PFSK-1 (cell line): ENCODE results near the gene ITPRIP.

ENCODE experiments used
- FOXP2 ChIP-seq: optimal IDR thresholded peaks from 2 replicates; pipeline ENCODE3; 2011; ENCODE audit warnings: borderline replicate concordance, control low read depth, inconsistent platforms; ENCODE audit not compliant: insufficient read depth; ENCODE audit errors: extremely low read length, extremely low read depth
- POLR2AphosphoS5 ChIP-seq: IDR thresholded peaks from 2 replicates; pipeline ENCODE4 v1.6.1; 2012; ENCODE audit warnings: low read depth, mild to moderate bottlenecking, control low read depth, low read length, moderate library complexity
- SIN3A ChIP-seq: IDR thresholded peaks from 2 replicates; pipeline ENCODE4 v1.6.1; 2012; ENCODE audit warnings: mild to moderate bottlenecking, low read length, moderate library complexity, borderline replicate concordance; ENCODE audit not compliant: insufficient read depth
- TAF1 ChIP-seq: IDR thresholded peaks from 2 replicates; pipeline ENCODE4 v1.6.1; 2012; ENCODE audit warnings: low read length, control low read depth, borderline replicate concordance; ENCODE audit not compliant: insufficient read depth
- TF ChIP-seq, protein P1 (sequence below), 2 experiments: IDR thresholded peaks; 2 replicates each; pipeline versions ENCODE4 v1.6.1 to v1.8.0; 2011 to 2012; ENCODE audit warnings: low read depth in 2 of 2, low read length in 2 of 2, control low read depth in 1 of 2, inconsistent platforms in 1 of 2, mild to moderate bottlenecking in 1 of 2, moderate library complexity in 1 of 2; ENCODE audit not compliant: insufficient read depth in 1 of 2

ITPRIP gene

DNA sequence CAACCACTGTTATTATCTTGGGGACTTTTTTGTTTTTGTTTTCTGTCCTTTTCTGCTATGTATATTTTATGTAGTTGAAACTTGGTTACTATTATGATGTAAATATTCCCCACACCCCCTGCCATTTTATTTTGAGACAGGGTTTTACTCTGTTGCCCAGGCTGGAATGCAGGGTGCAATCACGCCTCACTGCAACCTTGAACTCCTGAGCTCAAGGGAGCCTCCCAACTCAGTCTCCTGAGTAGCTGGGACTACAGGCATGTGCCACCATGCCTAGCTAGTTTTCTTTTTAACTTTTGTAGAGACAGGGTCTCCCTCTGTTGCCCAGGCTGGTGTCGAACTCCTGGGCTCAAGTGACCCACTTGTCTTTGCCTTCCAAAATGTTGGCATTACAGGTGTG is 51.3 kb downstream of the ITPRIP start:
- TF ChIP-seq SIN3A = no peak
- no peak for TF ChIP-seq TAF1
- no peak for TF ChIP-seq POLR2AphosphoS5
- TF ChIP-seq, protein P1, sequence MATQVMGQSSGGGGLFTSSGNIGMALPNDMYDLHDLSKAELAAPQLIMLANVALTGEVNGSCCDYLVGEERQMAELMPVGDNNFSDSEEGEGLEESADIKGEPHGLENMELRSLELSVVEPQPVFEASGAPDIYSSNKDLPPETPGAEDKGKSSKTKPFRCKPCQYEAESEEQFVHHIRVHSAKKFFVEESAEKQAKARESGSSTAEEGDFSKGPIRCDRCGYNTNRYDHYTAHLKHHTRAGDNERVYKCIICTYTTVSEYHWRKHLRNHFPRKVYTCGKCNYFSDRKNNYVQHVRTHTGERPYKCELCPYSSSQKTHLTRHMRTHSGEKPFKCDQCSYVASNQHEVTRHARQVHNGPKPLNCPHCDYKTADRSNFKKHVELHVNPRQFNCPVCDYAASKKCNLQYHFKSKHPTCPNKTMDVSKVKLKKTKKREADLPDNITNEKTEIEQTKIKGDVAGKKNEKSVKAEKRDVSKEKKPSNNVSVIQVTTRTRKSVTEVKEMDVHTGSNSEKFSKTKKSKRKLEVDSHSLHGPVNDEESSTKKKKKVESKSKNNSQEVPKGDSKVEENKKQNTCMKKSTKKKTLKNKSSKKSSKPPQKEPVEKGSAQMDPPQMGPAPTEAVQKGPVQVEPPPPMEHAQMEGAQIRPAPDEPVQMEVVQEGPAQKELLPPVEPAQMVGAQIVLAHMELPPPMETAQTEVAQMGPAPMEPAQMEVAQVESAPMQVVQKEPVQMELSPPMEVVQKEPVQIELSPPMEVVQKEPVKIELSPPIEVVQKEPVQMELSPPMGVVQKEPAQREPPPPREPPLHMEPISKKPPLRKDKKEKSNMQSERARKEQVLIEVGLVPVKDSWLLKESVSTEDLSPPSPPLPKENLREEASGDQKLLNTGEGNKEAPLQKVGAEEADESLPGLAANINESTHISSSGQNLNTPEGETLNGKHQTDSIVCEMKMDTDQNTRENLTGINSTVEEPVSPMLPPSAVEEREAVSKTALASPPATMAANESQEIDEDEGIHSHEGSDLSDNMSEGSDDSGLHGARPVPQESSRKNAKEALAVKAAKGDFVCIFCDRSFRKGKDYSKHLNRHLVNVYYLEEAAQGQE (IDR thresholded peaks at IDR 0.05; ENCODE audit: insufficient read depth in 1 of 2, low read depth in 2 of 2, low read length in 2 of 2) = no peak
- TF ChIP-seq FOXP2 = no peak

DNA sequence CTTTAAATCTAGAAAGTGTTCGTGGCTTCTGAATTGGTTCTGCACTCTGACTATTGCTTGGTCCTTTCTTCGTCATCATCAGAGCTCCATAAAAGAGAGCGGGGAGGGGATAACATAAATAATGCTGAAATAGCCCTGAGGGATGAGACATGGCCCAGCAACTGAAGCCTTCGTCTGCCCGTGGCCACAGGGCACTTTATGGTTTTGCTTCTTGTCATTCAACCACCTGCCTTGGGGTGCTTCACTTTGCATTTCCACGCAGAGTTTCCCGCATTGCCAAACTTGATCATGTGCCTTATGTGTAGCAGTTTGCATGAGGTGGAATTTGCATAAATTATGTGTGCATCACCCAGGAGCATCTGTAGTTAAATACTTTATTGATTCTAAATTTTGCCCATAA is 53.4 kb downstream of the ITPRIP start:
- TF ChIP-seq, protein P1 (IDR thresholded peaks at IDR 0.05; ENCODE audit: insufficient read depth in 1 of 2, low read depth in 2 of 2, low read length in 2 of 2) = no peak
- TF ChIP-seq FOXP2 (no peak), SIN3A (no peak), POLR2AphosphoS5 (no peak), TAF1 (no peak)

DNA sequence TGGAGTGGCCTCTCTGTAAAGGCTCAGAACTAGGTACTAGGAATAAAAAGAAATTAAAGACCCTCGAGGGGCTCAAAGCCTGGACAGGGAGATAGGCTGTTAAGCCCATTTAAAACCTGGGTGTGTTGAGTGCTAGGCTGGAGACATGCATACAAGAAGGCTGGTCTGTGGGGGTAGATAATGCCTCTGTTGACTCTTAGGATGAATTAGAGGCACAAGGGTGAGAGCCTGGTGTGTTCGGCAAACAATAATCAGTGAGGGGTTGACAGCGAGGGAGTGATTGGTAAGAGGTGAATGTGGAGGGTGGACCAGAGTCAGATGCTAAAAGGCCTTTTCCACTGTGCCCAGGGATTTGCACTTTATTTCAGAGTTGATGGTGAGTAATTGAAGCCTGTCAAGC is 56.6 kb downstream of the ITPRIP start:
- TF ChIP-seq SIN3A (no peak), TAF1 (no peak), POLR2AphosphoS5 (no peak), FOXP2 (no peak)
- TF ChIP-seq, protein P1 (IDR thresholded peaks at IDR 0.05; ENCODE audit: insufficient read depth in 1 of 2, low read depth in 2 of 2, low read length in 2 of 2) = no peak

DNA sequence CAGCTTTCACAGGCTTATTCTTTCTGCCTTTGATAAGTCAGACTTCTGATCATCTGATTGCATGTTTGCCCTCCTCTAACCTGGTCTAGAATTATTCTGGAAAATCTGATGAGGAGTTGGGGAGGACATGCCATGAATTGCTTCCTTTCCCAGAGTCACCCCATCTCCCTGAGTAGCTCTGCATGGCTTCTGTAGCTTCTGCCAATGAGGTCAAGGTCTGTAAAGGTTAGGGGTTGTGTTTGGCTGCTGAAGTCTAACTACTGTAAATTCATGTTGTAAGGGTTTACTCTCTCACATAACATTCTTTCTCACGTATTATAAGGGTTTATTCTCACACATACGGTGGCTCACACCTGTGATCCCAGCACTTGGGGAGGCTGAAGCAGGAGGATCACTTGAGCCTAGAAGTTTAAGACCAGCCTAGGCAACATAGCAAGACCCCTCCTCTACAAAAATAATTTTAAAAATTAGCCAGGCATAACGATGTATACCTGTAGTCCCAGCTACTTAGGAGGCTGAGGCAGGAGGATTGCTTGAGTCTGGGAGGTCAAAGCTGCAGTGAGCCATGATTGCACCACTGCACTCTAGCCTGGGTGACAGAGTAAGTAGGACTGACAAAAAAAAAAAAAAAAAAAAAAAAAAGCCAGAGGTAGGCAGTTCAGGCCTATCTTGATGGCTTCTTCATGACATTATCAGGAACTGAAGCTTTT is 58.6 kb downstream of the ITPRIP start:
- TF ChIP-seq SIN3A (no peak), TAF1 (no peak), POLR2AphosphoS5 (no peak), FOXP2 (no peak)
- TF ChIP-seq, protein P1 (IDR thresholded peaks at IDR 0.05; ENCODE audit: insufficient read depth in 1 of 2, low read depth in 2 of 2, low read length in 2 of 2) = no peak

DNA sequence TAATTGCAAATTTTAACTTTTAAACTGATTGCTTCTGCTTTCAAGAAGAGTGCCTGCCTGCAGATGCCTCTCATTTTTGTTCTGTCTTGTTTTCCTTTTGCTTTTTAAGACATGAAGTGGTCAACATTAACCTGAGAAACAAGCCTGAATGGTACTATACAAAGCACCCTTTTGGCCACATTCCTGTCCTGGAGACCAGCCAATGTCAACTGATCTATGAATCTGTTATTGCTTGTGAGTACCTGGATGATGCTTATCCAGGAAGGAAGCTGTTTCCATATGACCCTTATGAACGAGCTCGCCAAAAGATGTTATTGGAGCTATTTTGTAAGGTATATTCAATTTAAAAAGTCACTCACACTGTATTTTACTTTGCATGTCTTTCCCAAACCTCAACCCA is 60.5 kb downstream of the ITPRIP start:
- TF ChIP-seq FOXP2 (no peak), POLR2AphosphoS5 (no peak), SIN3A (no peak), TAF1 (no peak)
- TF ChIP-seq, protein P1 (IDR thresholded peaks at IDR 0.05; ENCODE audit: insufficient read depth in 1 of 2, low read depth in 2 of 2, low read length in 2 of 2) = no peak
